ENCODE data around the gene C2orf81.
"Not testable (repeated sequence)": the region's sequence is repeated elsewhere in the genome, so short reads cannot be mapped to it uniquely, and the experiment has no call there.

The C2orf81 gene

DNA sequence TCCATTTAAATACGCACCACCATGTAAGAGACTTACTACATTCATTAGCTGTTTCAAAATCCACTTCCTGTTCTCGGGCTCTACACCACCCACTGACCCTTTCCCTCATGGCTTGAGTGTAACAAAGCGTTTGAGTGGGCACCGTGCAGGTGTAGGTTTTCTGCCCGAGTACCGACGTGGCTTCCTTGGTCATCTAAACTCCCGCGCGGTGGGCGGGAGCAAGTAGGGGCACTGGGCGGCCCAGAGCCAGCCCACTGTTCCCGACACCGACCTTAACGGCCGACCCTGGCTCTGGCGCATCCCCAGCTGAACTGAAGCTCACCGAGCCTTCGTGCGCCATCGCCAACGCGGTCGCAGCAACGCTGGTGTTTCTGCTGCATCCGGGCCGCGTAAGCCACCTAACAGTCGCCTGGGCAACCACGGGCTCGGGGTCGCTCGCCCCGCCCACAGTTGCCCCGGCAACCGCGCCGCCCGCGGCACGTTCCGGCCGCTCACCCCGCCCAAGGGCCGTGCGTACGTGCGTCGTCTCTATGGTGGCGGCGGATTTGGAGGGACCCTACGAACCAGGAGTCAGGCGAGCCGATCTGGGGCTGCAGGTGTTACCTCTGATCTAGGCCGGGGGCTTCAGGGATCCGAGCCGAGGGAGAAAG is at the start of gene C2orf81, which contains the start of gene WDR54:
Gene C2orf81 (minus strand): TSS at position 399 of the 650 bp plus-strand sequence. CDS start 59 bp downstream, at position 340.
Gene WDR54 (plus strand): TSS at position 510 of the 650 bp plus-strand sequence. CDS start 424 bp downstream, outside the sequence.
- Mint-ChIP-seq H3K27ac (peak within 1 kb of the TSS; percentile 89), H3K4me1 (peaks cover 51% of the 10 kb centered on the region)

DNA sequence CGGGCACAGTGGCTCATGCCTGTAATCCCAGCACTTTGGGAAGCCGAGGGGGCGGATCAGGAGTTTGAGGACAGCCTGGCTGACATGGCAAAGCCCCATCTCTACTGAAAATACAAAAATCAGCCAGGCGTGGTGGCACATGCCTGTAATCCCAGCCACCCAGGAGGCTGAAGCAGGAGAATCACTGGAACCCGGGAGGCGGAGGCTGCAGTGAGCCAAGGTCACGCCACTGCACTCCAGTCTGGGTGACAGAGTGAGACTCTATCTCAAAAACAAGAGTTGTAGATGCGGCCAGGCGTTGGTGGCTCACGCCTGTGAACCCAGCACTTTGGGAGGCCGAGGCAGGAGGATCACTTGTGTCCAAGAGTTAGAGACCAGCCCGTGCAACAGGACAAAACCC is 49.3 kb upstream of the C2orf81 start:
- ATAC-seq, H3K27me3 Mint-ChIP-seq, H3K9me3 Mint-ChIP-seq: not testable (repeated sequence)
- Mint-ChIP-seq H3K27ac (peak overlapping the region; percentile 78), H3K36me3 (peaks cover 26% of the 10 kb centered on the region), H3K4me1 (peaks cover 25% of the 10 kb centered on the region), H3K4me3 (peak overlapping the region; percentile 63)

More for the DNA sequence above, at the start of gene C2orf81, which contains the start of gene WDR54:
- peaks cover 21% of the 10 kb centered on the region for H3K36me3 Mint-ChIP-seq
- no peaks in the 10 kb centered on the region for H3K9me3 Mint-ChIP-seq
- peak; percentile 98 for ATAC-seq
- H3K4me3 Mint-ChIP-seq, result peak within 1 kb of the TSS; percentile 96
- H3K27me3 Mint-ChIP-seq, result no peaks in the 10 kb centered on the region

DNA sequence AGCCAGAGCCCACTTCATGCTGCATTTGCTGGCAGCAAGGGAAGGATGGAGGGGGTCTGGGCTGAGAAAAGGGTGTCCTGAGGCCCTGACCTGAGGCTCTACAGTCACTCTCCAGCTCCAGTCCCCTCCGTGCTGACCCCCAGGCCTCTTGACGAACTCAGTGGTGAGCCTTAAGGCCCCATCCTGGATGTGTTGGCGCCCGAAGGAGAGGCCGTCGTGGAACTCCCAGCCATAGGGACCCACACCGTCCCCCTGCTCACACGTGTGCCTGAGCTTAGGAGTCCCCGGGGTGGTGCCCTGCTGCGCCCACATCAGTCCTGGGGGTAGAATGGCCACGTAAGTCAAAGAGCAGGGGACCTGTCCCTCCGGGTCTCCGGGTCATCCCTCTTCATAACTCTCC is 43.0 kb upstream of the C2orf81 start:
- Mint-ChIP-seq H3K27ac (peak overlapping the region; percentile 93), H3K9me3 (no peaks in the 10 kb centered on the region)
- peak; percentile 3 for ATAC-seq

GRCh38 chr2:74462786-74463105 is 41.3 kb upstream of the C2orf81 start:
- H3K4me3 Mint-ChIP-seq, result no peak overlapping the region

More for the DNA sequence above, 43.0 kb upstream of the C2orf81 start:
- Mint-ChIP-seq H3K4me1 (peaks cover 31% of the 10 kb centered on the region), H3K4me3 (peak overlapping the region; percentile 93), H3K36me3 (peaks cover 28% of the 10 kb centered on the region), H3K27me3 (no peaks in the 10 kb centered on the region)

DNA sequence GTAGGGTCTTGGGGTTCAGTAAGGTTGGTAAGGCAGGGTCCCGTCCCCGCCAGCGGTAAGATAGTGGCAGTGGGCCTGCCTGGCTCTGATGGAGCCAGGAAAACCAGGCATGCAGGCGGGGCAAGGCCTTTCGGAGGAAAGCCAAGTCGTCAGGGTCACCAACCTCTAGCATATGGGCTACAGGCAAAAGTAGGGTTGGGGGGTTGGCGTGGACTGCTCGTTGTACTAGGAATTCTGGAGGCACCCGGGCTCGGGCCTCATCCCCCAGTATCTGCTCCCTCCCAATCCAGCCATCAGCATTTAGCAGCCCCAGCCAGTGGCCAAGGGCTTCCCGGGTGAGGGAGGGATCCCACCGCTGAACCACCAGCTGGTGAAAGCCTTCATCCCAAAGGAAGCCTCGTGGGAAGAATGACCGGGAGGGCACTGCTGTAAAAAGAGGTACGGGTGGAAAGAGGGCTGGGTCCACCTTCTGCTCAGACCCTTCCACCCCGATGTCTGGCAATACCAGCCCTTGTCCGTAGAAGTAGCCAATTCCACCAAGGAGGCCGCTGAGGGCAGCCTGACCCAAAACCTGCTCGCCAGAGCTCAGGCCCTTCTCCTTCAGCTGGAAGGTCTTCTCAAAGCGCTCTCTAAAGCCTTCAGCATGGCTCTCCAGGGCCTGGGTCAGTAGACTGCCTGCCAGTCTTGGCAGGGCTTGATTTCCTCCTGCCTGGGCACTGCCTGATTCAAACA is 40.8 kb upstream of the C2orf81 start:
- Mint-ChIP-seq H3K27me3 (no peaks in the 10 kb centered on the region), H3K4me3 (no peak overlapping the region), H3K4me1 (peaks cover 42% of the 10 kb centered on the region), H3K9me3 (no peaks in the 10 kb centered on the region), H3K27ac (peak overlapping the region; percentile 14), H3K36me3 (peaks cover 28% of the 10 kb centered on the region)
- ATAC-seq, result no peak

More at GRCh38 chr2:74462786-74463105, 41.3 kb upstream of the C2orf81 start:
- H3K4me1 Mint-ChIP-seq, result peaks cover 40% of the 10 kb centered on the region
- no peaks in the 10 kb centered on the region for H3K27me3 Mint-ChIP-seq
- no peak for ATAC-seq
- peaks cover 28% of the 10 kb centered on the region for H3K36me3 Mint-ChIP-seq
- peak overlapping the region; percentile 14 for H3K27ac Mint-ChIP-seq
- no peaks in the 10 kb centered on the region for H3K9me3 Mint-ChIP-seq

GRCh38 chr2:74461187-74462053 is 40.0 kb upstream of the C2orf81 start:
- Mint-ChIP-seq H3K27me3 (no peaks in the 10 kb centered on the region), H3K9me3 (no peaks in the 10 kb centered on the region), H3K27ac (no peak overlapping the region), H3K36me3 (peaks cover 30% of the 10 kb centered on the region), H3K4me3 (no peak overlapping the region), H3K4me1 (peaks cover 50% of the 10 kb centered on the region)
- no peak for ATAC-seq

GRCh38 chr2:74460187-74460586 is 38.8 kb upstream of the C2orf81 start:
- Mint-ChIP-seq H3K36me3 (peaks cover 42% of the 10 kb centered on the region), H3K27ac (peak overlapping the region; percentile 96), H3K4me3 (peak overlapping the region; percentile 74), H3K4me1 (peaks cover 56% of the 10 kb centered on the region)
- not testable (repeated sequence) for H3K9me3 Mint-ChIP-seq, ATAC-seq, H3K27me3 Mint-ChIP-seq

GRCh38 chr2:74459503-74460118 is 38.2 kb upstream of the C2orf81 start:
- peak overlapping the region; percentile 74 for H3K4me3 Mint-ChIP-seq
- not testable (repeated sequence) for ATAC-seq, H3K27me3 Mint-ChIP-seq, H3K9me3 Mint-ChIP-seq
- H3K27ac Mint-ChIP-seq, result peak overlapping the region; percentile 96
- peaks cover 44% of the 10 kb centered on the region for H3K36me3 Mint-ChIP-seq
- peaks cover 62% of the 10 kb centered on the region for H3K4me1 Mint-ChIP-seq

DNA sequence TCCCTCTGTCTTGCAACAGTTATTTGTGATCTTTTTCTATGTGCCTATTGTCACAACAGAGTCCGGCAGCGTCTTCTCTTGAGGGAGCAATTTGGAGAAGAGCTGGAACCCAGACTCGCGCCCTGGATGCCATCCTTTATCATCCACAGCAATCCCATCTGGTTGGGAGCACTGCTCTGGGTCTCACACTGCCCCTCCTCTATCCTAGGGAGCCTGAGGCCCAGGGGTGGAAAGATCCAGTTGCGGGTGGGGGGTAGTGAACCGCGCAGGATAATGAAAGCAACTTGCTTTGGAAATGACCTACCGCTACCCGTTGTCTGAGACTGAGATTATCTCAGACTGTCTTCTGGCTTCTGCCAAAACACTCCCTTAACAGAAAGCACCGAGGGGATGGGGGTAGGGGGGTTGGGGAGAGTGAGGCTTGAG is 37.5 kb upstream of the C2orf81 start:
- Mint-ChIP-seq H3K9me3 (no peaks in the 10 kb centered on the region), H3K4me3 (peak overlapping the region; percentile 91), H3K4me1 (peaks cover 66% of the 10 kb centered on the region), H3K27ac (peak overlapping the region; percentile 96), H3K36me3 (peaks cover 44% of the 10 kb centered on the region), H3K27me3 (no peaks in the 10 kb centered on the region)
- no peak for ATAC-seq

- peak; percentile 95 for ATAC-seq
- H3K27me3 Mint-ChIP-seq, result no peaks in the 10 kb centered on the region
- H3K36me3 Mint-ChIP-seq, result peaks cover 44% of the 10 kb centered on the region
- peaks cover 64% of the 10 kb centered on the region for H3K4me1 Mint-ChIP-seq
- peak within 1 kb of the TSS; percentile 91 for H3K4me3 Mint-ChIP-seq
- no peaks in the 10 kb centered on the region for H3K9me3 Mint-ChIP-seq
- peak within 1 kb of the TSS; percentile 96 for H3K27ac Mint-ChIP-seq
Measured at GRCh38 chr2:74458132-74458937, 36.9 kb upstream of the C2orf81 start, which contains the start of gene WBP1. WBP1 (plus strand) TSS chr2:74458438; CDS start chr2:74458603, 165 bp downstream.

DNA sequence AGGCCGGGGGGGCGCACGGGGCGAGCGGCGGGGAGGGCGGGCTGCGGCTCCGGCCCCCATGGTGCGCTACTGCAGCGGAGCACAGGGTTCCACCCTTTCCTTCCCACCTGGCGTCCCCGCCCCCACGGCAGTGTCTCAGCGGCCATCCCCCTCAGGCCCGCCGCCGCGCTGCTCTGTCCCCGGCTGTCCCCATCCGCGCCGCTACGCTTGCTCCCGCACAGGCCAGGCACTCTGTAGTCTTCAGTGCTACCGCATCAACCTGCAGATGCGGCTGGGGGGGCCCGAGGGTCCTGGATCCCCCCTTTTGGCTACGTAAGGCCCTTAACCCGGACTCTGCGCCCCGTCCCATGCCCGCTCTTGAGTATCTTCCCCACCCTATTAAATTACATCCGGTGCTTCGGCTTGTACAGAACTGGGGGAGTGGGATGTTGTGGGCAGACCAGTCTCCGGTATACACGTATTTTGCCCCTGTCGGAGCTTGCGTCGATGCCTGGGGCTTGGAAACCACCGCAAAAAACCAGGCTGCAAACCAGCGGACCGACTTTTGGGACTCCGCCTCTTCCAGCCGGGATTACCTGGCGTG is 36.2 kb upstream of the C2orf81 start:
- Mint-ChIP-seq H3K27me3 (no peaks in the 10 kb centered on the region), H3K4me1 (peaks cover 63% of the 10 kb centered on the region), H3K9me3 (no peaks in the 10 kb centered on the region), H3K27ac (peak overlapping the region; percentile 96), H3K36me3 (peaks cover 37% of the 10 kb centered on the region), H3K4me3 (peak overlapping the region; percentile 91)
- peak; percentile 76 for ATAC-seq

DNA sequence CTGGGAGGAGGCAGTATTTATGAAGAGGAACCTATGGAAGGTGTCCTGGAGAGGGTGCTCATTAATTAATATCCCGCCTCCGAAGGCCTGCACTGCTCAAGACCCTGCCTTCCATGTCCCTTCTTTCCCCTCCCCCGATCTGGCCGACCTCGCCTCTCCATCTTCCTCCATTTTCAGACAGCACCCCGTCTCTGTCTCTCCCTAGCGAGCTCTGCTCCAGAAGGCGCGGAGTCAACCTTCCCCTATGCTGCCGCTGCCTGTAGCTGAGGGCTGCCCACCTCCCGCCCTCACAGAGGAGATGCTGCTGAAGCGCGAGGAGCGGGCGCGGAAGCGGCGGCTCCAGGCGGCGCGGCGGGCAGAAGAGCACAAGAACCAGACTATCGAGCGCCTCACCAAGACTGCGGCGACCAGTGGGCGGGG is 35.7 kb upstream of the C2orf81 start:
- peaks cover 62% of the 10 kb centered on the region for H3K4me1 Mint-ChIP-seq
- no peaks in the 10 kb centered on the region for H3K9me3 Mint-ChIP-seq
- H3K27ac Mint-ChIP-seq, result peak overlapping the region; percentile 96
- H3K4me3 Mint-ChIP-seq, result peak overlapping the region; percentile 91
- peaks cover 32% of the 10 kb centered on the region for H3K36me3 Mint-ChIP-seq
- H3K27me3 Mint-ChIP-seq, result no peaks in the 10 kb centered on the region
- no peak for ATAC-seq

- Mint-ChIP-seq H3K4me1 (peaks cover 53% of the 10 kb centered on the region), H3K27ac (peak within 1 kb of the TSS; percentile 96), H3K4me3 (peak within 1 kb of the TSS; percentile 91)
Measured at GRCh38 chr2:74454654-74455511, 33.5 kb upstream of the C2orf81 start, which contains the start of gene INO80B. INO80B (plus strand) TSS chr2:74455087; CDS start chr2:74455117, 30 bp downstream.

More at GRCh38 chr2:74454654-74455511, 33.5 kb upstream of the C2orf81 start, which contains the start of gene INO80B:
- Mint-ChIP-seq H3K27me3 (no peaks in the 10 kb centered on the region), H3K9me3 (no peaks in the 10 kb centered on the region), H3K36me3 (peaks cover 17% of the 10 kb centered on the region)
- peak; percentile 64 for ATAC-seq
